GM21381 (cell line): Measurements from ENCODE around the gene TMEM131.

Source experiments
- ATAC-seq: cut with Tn5 transposase; IDR thresholded peaks from one replicate; pipeline ENCODE4 v1.9.1; 2021; ENCODE audit warnings: mild to moderate bottlenecking, moderate library complexity; ENCODE audit not compliant: unreplicated experiment

The TMEM131 gene

DNA sequence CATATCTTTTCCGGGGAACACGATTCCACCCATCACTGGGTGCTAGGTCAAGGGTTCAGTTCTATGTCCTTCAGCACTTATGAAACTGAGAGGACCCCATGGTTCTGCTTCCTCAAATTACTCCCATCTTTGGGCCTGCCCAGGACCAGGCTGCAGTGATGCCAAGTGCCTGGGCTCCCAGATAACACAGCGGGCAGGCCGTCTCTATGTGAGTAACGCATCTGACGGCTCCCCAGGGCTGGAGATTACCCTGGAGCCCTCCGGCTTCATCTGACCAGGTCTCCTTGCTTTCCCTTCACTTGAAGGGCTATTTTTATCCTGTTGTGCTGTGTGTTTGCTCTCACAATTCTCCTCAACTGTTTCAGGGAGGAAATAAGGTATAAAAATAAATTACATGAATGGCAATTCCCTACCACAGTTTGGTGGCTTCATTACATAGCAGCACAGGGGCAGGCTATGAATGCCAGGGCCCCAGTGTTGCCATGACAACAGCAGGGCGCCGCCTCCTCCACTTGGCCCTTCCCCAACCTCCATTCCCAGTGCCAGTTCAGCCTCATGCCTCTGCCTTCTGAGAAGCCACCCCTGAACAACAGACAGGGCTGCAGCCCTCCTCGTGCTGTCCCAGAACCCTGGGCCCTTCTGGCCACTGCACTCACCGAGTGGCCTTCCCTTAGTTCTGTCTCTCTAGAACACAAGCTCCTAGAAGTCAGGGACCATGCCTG, 25.4 kb upstream of the TMEM131 start:
- no peak for ATAC-seq

- ATAC-seq, result no peak
These were observed 24.8 kb upstream of the TMEM131 start for GRCh38 chr2:98020516-98020915.

DNA sequence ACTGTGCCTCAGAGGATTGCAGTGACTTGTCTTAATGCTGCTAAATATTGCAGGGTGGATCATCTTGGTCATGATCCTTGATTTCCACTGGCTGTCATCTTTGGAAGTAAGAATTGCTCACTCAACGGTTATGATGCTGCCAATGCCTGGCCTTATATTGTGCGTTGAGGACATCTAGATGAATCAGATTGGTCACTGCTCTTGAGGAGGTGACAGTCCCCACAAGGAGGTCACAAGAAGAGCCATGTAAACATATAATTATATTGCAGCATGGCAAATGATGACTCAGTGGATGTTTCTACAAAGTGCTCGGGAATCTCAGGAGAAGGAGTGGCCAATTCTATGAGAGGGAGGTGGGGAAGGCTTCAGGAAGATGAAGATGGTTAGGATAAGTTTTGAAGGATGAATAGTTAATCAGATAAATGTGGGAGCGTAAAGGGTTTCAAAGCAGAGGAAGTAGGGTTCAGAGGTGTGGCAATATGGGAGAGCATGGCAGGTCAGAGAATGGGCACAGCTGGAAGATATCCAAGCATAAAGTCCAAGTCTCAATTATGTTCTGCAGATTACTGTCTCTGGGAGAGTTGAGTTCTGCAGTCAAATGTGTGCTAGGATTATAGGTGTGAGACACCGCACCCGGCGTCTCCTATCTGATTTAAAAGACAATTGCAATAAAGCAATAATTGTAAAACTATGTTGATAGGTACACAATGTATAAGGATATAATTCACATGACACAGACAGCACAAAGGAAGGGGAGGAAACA, 21.3 kb upstream of the TMEM131 start:
- ATAC-seq, result no peak

- no peak for ATAC-seq
These were observed 19.9 kb upstream of the TMEM131 start for GRCh38 chr2:98015671-98016070.

- no peak for ATAC-seq
These were observed 18.6 kb upstream of the TMEM131 start for GRCh38 chr2:98014379-98014778.

DNA sequence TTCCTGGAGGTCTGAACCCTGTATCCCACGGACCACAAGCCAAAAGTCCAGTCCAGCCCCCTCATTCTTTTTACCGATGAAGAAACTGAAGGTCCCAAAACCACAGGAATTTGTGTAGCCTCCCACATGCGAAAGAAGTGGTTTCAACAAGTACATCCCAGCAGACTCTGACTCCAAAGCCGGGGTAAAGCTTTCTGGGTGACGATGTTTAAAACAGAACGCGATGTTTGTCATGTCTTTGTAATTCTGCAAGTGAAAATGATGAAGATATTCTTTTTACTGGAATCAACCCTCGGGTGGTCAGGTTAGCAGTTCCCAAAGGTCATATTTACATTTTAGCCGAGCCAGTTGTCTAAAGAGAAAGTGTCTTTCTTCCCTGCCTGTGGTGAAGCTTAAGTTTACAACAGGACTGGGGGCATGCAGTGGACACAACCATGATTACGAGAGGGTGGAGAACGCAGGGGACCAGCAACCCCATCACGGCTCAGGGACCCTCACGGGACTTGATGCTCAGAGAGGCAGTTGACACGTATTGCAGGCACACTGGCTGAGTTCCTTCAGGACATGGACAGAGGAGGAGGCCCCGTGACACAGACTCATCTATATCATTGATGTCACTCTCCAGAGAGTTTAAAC, 17.8 kb upstream of the TMEM131 start:
- no peak for ATAC-seq

- ATAC-seq, result peak; percentile 81
These were observed 16.8 kb upstream of the TMEM131 start for GRCh38 chr2:98012561-98012991.

GRCh38 chr2:98009887-98010760, 14.4 kb upstream of the TMEM131 start:
- no peak for ATAC-seq

- ATAC-seq, result no peak
These were observed 12.7 kb upstream of the TMEM131 start for GRCh38 chr2:98008415-98008814.

DNA sequence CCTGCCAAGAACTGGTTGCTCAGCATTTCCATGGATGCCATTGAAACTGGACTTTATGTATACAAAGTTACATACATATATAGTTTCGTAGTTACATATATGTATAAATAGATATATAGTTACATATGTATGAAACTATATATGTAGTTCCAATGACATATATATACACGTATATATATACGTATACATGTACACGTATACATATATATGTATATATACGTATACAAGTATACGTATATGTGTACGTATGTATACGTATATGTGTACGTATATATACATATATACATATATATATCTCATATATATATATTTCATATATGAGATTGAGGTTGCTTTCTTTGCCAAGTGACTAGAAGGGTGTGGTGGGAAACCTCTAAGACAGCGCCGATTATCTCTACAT, 10.6 kb upstream of the TMEM131 start:
- ATAC-seq, result no peak

GRCh38 chr2:98004613-98005012, 8.9 kb upstream of the TMEM131 start:
- ATAC-seq, result no peak

GRCh38 chr2:98004047-98004446, 8.3 kb upstream of the TMEM131 start:
- ATAC-seq, result no peak

DNA sequence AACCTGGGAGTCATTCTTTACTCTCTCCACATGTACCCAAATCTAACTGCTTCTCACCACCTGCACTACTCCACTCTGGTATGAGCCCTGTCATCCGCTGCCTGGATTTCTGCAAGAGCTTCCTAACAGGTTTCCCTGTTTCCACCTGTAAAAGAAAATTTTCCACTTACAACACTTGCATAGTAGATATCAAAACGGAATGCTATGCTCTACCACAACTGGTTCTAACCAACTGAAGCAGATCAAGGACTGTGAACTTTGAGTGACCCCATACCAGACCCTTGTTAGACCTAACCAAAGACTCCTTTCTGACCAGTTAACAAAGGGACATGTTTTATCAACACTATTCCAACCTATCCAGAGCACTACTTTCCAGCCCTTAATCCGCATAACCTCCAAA, 3.8 kb upstream of the TMEM131 start:
- ATAC-seq, result no peak

DNA sequence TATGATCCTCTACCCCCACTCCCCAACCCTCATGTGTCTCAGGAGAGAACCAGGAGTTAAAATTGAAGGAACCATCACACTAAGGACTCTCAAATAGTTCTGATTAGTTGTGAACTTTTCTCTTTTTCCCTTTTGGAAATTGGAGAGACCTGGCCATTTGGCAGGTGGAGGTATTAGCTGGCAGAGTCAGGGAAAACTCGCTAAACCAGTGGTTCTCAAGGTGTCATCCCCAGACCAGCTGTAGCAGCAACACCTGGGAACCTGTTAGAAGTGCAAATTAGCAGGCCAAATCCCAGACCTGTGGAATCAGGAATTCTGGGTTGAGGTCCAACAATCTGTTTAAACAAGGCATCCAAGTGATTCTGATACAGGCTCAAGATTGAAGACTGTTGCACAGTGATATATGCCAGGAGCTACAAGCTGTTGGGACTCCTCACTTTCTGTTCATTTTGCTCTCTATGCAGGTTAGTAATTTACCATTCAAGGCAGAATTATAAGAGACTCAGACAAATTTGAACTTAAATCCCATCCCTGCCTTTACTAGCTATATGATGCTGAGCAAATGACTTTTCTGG, 2.8 kb upstream of the TMEM131 start:
- no peak for ATAC-seq

DNA sequence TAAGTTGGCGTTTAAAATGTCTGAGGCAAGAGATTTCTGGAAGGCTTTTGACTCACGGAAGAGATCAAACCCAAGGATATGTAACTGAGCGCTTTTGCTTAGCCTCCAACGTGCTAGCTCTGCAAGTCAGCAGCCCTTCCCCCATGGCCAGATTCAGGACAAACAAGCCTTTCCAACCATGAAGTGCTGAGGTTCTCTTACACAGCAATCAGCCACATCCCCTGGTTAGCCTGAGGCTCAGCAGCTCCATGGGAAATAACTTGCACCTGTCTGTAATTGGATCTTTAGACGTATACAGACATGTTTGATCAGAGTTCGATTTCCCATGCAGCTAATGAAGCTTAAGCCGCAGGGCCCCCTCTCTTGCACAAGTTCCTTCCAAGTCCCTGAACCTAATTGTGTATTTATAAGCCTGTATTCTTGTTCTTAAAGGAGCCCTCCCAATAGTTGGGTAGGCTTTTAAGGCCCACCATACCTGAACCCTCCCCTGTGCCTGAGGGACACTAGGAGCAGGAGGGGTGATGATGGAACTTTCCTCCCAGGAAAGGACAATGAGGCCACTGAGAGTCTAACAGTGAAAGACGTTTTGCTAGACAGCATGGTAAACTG, 2.1 kb upstream of the TMEM131 start:
- ATAC-seq, result no peak

DNA sequence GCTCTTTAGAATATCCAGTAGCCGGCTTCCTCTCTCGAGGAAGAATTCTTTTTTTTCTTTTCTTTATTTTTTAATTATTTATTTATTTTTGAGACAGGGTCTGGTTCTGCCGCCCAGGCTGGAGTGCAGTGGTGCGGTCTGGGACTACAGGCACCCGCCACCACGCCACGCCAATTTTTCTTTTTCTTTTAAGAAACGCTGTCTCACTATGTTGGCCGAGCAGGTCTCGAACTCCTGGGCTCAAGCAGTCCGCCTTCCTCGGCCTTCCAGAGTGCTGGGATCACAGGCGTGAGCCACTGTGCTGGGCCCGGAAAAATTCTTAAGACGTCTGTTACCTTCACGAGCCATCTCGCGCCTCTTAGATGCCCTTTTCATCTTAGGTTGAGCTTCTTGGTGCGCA, 931 bp upstream of the TMEM131 start:
- ATAC-seq, result no peak

- ATAC-seq, result peak; percentile 33
These were observed 568 bp downstream of the TMEM131 start for GRCh38 chr2:97995026-97995733.

DNA sequence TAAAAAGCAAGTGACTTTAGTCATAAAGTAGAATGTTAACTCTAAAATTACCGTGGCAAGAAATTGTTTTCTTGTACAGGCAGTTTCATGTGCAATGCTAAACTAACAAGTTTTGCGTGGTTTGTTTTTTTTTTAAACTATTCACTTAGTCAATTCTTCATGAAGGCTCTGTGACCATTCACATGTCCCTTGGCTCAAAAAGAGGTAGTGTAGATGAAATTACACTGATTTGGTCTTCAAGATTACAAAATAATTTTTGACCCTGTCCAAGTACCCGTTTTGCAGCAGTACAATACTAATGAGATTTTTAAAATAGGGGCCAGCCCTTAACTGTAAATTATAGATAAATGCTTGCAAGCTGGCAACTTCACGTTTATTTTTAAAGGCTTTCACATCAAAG, 1.3 kb downstream of the TMEM131 start:
- no peak for ATAC-seq

GRCh38 chr2:97993926-97994325, 1.8 kb downstream of the TMEM131 start:
- no peak for ATAC-seq
